K562 (cell line): ENCODE results near the gene C7orf57. TPM values are rescaled to one million over a fixed set of nuclear protein-coding genes. Genes with fewer than 3 reads are reported as not detected.

Source experiments
- ARID1B ChIP-seq: fragments of 450-650 bp; IDR thresholded peaks from 2 replicates; pipeline ENCODE4 v1.6.1; 2016; ENCODE audit warnings: antibody characterized with exemption, mild to moderate bottlenecking, inconsistent platforms
- ATF7 ChIP-seq: fragments of 450-650 bp; IDR thresholded peaks from 2 replicates; pipeline ENCODE4 v1.7.1; 2014; ENCODE audit warnings: mild to moderate bottlenecking, moderate library complexity
- CEBPB ChIP-seq: fragments of 450-650 bp; IDR thresholded peaks from 2 replicates; pipeline ENCODE4 v1.6.1; 2016; ENCODE audit warnings: missing genetic modification characterization, missing compliant biosample characterization
- CEBPG ChIP-seq, 3 experiments: fragments of 200-800 bp in 1 of 3; sonication (Bioruptor generic) in 1 of 3; sonication (generic) in 1 of 3; formaldehyde crosslinking in 1 of 3; IDR thresholded peaks in 2 of 3; conservative IDR thresholded peaks in 1 of 3; 2 replicates each; pipeline versions ENCODE4 v1.6.1 to v1.8.0; 2016 to 2022; ENCODE audit warnings: missing compliant biosample characterization in 2 of 3, missing genetic modification characterization in 2 of 3, mild to moderate bottlenecking in 1 of 3, missing genetic modification reagents in 1 of 3
- CTBP1 ChIP-seq: fragments of 450-650 bp; IDR thresholded peaks from 2 replicates; pipeline ENCODE4 v1.6.1; 2016; ENCODE audit warnings: borderline replicate concordance
- DDX20 ChIP-seq: fragments of 450-650 bp; IDR thresholded peaks from 2 replicates; pipeline ENCODE4 v1.6.1; 2016; ENCODE audit warnings: missing genetic modification characterization, low read depth, mild to moderate bottlenecking, missing compliant biosample characterization, moderate library complexity
- FOSL1 ChIP-seq: fragments of 200-800 bp; sonication (Bioruptor generic); conservative IDR thresholded peaks from 2 replicates; pipeline ENCODE4 v1.6.1; 2016; ENCODE audit warnings: missing genetic modification characterization, missing compliant biosample characterization
- FOXK1 ChIP-seq: sonication (generic); formaldehyde crosslinking; IDR thresholded peaks from 2 replicates; pipeline ENCODE4 v1.8.0; 2022; ENCODE audit warnings: missing genetic modification reagents, mild to moderate bottlenecking, borderline replicate concordance
- KDM2B ChIP-seq: fragments of 250-450 bp; sonication (Bioruptor Pico); IDR thresholded peaks from 2 replicates; pipeline ENCODE4 v1.8.0; 2021; ENCODE audit warnings: mild to moderate bottlenecking, moderate library complexity
- NR4A1 ChIP-seq, 2 experiments: fragments of 250-450 bp in 1 of 2; fragments of 450-650 bp in 1 of 2; sonication (Bioruptor Pico) in 1 of 2; IDR thresholded peaks; 2 replicates each; pipeline versions ENCODE4 v1.4.0 to v1.6.1; 2016 to 2020; ENCODE audit warnings: mild to moderate bottlenecking in 2 of 2, missing compliant biosample characterization in 1 of 2, missing genetic modification characterization in 1 of 2, moderate library complexity in 1 of 2
- POLR2A ChIP-seq: fragments of 450-650 bp; conservative IDR thresholded peaks from 2 replicates; pipeline ENCODE4 v1.6.1; 2016
- POLR2AphosphoS2 ChIP-seq: IDR thresholded peaks from 2 replicates; pipeline ENCODE4 v1.6.1; 2012; ENCODE audit warnings: low read length, improper control_type of control experiment
- POLR2B ChIP-seq: fragments of 450-650 bp; IDR thresholded peaks from 2 replicates; pipeline ENCODE4 v1.6.1; 2018; ENCODE audit warnings: low read depth; ENCODE audit not compliant: partially characterized antibody
- RAD51 ChIP-seq: fragments of 450-650 bp; IDR thresholded peaks from 2 replicates; pipeline ENCODE4 v1.7.1; 2016; ENCODE audit warnings: low read depth, mild to moderate bottlenecking, borderline replicate concordance
- SMARCE1 ChIP-seq: fragments of 450-650 bp; IDR thresholded peaks from 2 replicates; pipeline ENCODE4 v1.7.1; 2016; ENCODE audit warnings: mild to moderate bottlenecking
- SUPT5H ChIP-seq: fragments of 450-650 bp; IDR thresholded peaks from 2 replicates; pipeline ENCODE4 v1.6.1; 2016
- TEAD2 ChIP-seq: fragments of 450-650 bp; IDR thresholded peaks from 2 replicates; pipeline ENCODE4 v1.6.1; 2016; ENCODE audit warnings: missing genetic modification characterization, control low read depth, missing compliant biosample characterization
- ZBTB11 ChIP-seq, 3 experiments: fragments of 200-800 bp in 1 of 3; fragments of 250-450 bp in 1 of 3; fragments of 450-650 bp in 1 of 3; sonication (Bioruptor Pico) in 1 of 3; sonication (Bioruptor generic) in 1 of 3; formaldehyde crosslinking in 1 of 3; IDR thresholded peaks; 2 replicates each; pipeline versions ENCODE4 v1.6.1 to v1.8.0; 2016 to 2022; ENCODE audit warnings: mild to moderate bottlenecking in 2 of 3, missing genetic modification characterization in 2 of 3, missing compliant biosample characterization in 1 of 3, moderate library complexity in 1 of 3
- ZFP1 ChIP-seq: fragments of 450-650 bp; formaldehyde crosslinking; IDR thresholded peaks from 2 replicates; pipeline ENCODE4 v1.4.0; 2020; ENCODE audit warnings: mild to moderate bottlenecking, mixed read lengths
- ZNF311 ChIP-seq: fragments of 250-450 bp; sonication (Bioruptor Pico); IDR thresholded peaks from 2 replicates; pipeline ENCODE4 v1.4.0; 2020; ENCODE audit warnings: mild to moderate bottlenecking, moderate library complexity
- ZNF778 ChIP-seq: fragments of 450-650 bp; formaldehyde crosslinking; IDR thresholded peaks from 2 replicates; pipeline ENCODE4 v1.4.0; 2020; ENCODE audit warnings: mild to moderate bottlenecking, moderate library complexity
- polyA plus RNA-seq, 8 experiments: library from polyadenylated mRNA; depleted of rRNA in 4 of 8; stranded (reverse) in 5 of 8; unstranded in 3 of 8; fragments of >200 nt; fragmentation: Nextera tagmentation in 2 of 8; fragmentation: Illumina TruSeq in 1 of 8; extraction: Ambion mirVana in 2 of 8; extraction: Trizol in 1 of 8; gene quantifications; 2 replicates each; pipeline versions ENCODE4 v1.2.1 to v1.2.3, GENCODE V29; 2011 to 2014; ENCODE audit warnings: inconsistent platforms in 1 of 8, missing spikeins in 1 of 8
- total RNA-seq, 7 experiments: library from RNA; depleted of rRNA in 6 of 7; stranded (reverse); fragments of >200 nt in 6 of 7; fragmentation: Illumina TruSeq in 2 of 7; extraction: Trizol in 2 of 7; gene quantifications; 2 replicates each; pipeline versions ENCODE4 v1.2.1 to v1.2.3, GENCODE V29; 2011 to 2021; ENCODE audit warnings: low replicate concordance in 1 of 7
- TF ChIP-seq, protein P1 (sequence below), 2 experiments: fragments of 450-650 bp in 1 of 2; sonication (generic) in 1 of 2; formaldehyde crosslinking in 1 of 2; IDR thresholded peaks in 1 of 2; conservative IDR thresholded peaks in 1 of 2; 2 replicates each; pipeline versions ENCODE4 v1.6.1 to v1.8.1; 2016 to 2023; ENCODE audit warnings: mild to moderate bottlenecking in 2 of 2, moderate library complexity in 2 of 2, inconsistent platforms in 1 of 2, missing genetic modification reagents in 1 of 2
- TF ChIP-seq, protein P2 (sequence below): fragments of 450-650 bp; IDR thresholded peaks from one replicate; pipeline ENCODE4 v1.6.1; 2018; ENCODE audit warnings: mild to moderate bottlenecking, moderate library complexity; ENCODE audit not compliant: partially characterized antibody

Gene C7orf57
- total and polyA plus RNA-seq, 9 of the 15 experiments (the other 6 are each of a cell fraction or from before 2014, with no cell fraction given), result not detected

DNA sequence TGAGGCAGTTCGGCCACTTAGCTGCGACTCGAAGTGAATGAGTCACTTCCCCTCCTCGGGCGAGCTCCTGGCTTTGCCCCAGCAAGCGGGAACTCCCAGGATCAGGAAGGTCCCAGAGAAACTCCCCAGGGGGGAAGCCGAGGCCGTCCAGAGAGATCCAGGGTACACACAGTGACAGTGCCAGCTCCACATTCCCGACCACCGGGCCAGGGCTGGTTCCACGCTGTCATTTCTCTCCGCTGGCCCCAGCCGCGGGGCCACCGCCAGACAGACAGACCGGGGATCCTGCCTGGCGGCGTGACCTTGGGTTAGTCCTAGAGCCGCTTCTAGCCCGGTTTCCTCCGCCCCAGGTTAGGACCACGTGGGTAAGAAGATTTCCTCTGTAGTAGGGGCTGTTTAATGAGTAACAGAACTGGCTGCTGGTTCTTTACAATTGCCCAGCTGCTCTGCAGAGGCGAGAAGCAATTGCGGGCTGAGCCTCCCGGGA is 53.3 kb downstream of the C7orf57 start (continued):
- TF ChIP-seq FOSL1 (tag) (peak; percentile 88), CTBP1 (0 out of 2 replicates have a peak, but pooled peaks have one; percentile 17), ATF7 (peak; percentile 71; the same call in 1 of the 2 replicates), TEAD2 (tag) (no peak), DDX20 (no peak), RAD51 (peak; percentile 24; the same call in 1 of the 2 replicates), CEBPG (CRISPR knock-in tag; IDR thresholded peaks at IDR 0.05) (no peak), CEBPG (tag; conservative IDR thresholded peaks at IDR 0.05 in 1 of 2, IDR thresholded peaks at IDR 0.05 in 1 of 2) (peak; percentile 20 to 58; a peak in 2 of 4 replicates), ZFP1 (CRISPR knock-in tag) (no peak), POLR2AphosphoS2 (no peak), POLR2A (peak; percentile 74), KDM2B (no peak), FOXK1 (no peak), ZNF778 (CRISPR knock-in tag) (no peak), ARID1B (peak; percentile 78), ZNF311 (CRISPR knock-in tag) (no peak), SUPT5H (peak; percentile 63), POLR2B (peak; percentile 62), CEBPB (tag) (peak; percentile 56; the same call in 1 of the 2 replicates), ZBTB11 (CRISPR knock-in tag; IDR thresholded peaks at IDR 0.05) (peak in 1 of 3 experiments; percentile 10; a peak in 1 of 6 replicates), SMARCE1 (peak; percentile 85), NR4A1 (CRISPR knock-in tag; IDR thresholded peaks at IDR 0.05) (no peak), NR4A1 (tag; IDR thresholded peaks at IDR 0.05) (no peak)
- TF ChIP-seq, protein P1, sequence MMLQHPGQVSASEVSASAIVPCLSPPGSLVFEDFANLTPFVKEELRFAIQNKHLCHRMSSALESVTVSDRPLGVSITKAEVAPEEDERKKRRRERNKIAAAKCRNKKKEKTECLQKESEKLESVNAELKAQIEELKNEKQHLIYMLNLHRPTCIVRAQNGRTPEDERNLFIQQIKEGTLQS (IDR thresholded peaks at IDR 0.05), result peak; percentile 87
- TF ChIP-seq, protein P1 (CRISPR knock-in tag; conservative IDR thresholded peaks at IDR 0.05), result no peak
- TF ChIP-seq, protein P2, sequence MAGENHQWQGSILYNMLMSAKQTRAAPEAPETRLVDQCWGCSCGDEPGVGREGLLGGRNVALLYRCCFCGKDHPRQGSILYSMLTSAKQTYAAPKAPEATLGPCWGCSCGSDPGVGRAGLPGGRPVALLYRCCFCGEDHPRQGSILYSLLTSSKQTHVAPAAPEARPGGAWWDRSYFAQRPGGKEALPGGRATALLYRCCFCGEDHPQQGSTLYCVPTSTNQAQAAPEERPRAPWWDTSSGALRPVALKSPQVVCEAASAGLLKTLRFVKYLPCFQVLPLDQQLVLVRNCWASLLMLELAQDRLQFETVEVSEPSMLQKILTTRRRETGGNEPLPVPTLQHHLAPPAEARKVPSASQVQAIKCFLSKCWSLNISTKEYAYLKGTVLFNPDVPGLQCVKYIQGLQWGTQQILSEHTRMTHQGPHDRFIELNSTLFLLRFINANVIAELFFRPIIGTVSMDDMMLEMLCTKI, result no peak
